HepG2 (cell line): ENCODE measurements around the gene ZNRF3. TPM values are rescaled to one million over a fixed set of nuclear protein-coding genes. Genes with fewer than 3 reads are reported as not detected.

Source experiments
- ADNP ChIP-seq: sonication (generic); formaldehyde crosslinking; IDR thresholded peaks from 2 replicates; pipeline ENCODE4 v1.4.0; 2020; ENCODE audit warnings: missing genetic modification reagents
- FLYWCH1 ChIP-seq: sonication (generic); formaldehyde crosslinking; IDR thresholded peaks from 2 replicates; pipeline ENCODE4 v1.8.1; 2023; ENCODE audit warnings: mild to moderate bottlenecking, missing genetic modification reagents
- FOXK1 ChIP-seq: sonication (generic); formaldehyde crosslinking; IDR thresholded peaks from 2 replicates; pipeline ENCODE4 v1.4.0; 2020; ENCODE audit warnings: low read depth, missing genetic modification reagents, borderline replicate concordance
- HIVEP1 ChIP-seq: sonication (generic); formaldehyde crosslinking; IDR thresholded peaks from 2 replicates; pipeline ENCODE4 v1.4.0; 2020; ENCODE audit warnings: mild to moderate bottlenecking, missing genetic modification reagents
- KAT8 ChIP-seq: IDR thresholded peaks from 2 replicates; pipeline ENCODE4 v1.6.1; 2016; ENCODE audit warnings: missing genetic modification reagents, missing compliant biosample characterization
- KDM2A ChIP-seq: sonication (generic); formaldehyde crosslinking; IDR thresholded peaks from 2 replicates; pipeline ENCODE4 v1.4.0; 2020; ENCODE audit warnings: low read depth, missing genetic modification reagents, borderline replicate concordance
- KLF6 ChIP-seq: IDR thresholded peaks from 2 replicates; pipeline ENCODE4 v1.8.0; 2016; ENCODE audit warnings: missing biosample characterization, missing genetic modification reagents
- RARG ChIP-seq: sonication (generic); formaldehyde crosslinking; IDR thresholded peaks from 2 replicates; pipeline ENCODE4 v1.4.0; 2020; ENCODE audit warnings: low read depth, mild to moderate bottlenecking, missing genetic modification reagents
- RXRB ChIP-seq: IDR thresholded peaks from 2 replicates; pipeline ENCODE4 v1.6.1; 2016; ENCODE audit warnings: borderline replicate concordance, missing genetic modification reagents, missing compliant biosample characterization
- SAFB2 ChIP-seq: sonication (generic); formaldehyde crosslinking; IDR thresholded peaks from 2 replicates; pipeline ENCODE4 v1.5.1; 2020; ENCODE audit warnings: missing genetic modification reagents, low read depth, mild to moderate bottlenecking, borderline replicate concordance
- SIX1 ChIP-seq: sonication (generic); formaldehyde crosslinking; IDR thresholded peaks from 2 replicates; pipeline ENCODE4 v1.4.0; 2020; ENCODE audit warnings: missing genetic modification reagents, borderline replicate concordance
- SOX5 ChIP-seq: IDR thresholded peaks from 2 replicates; pipeline ENCODE4 v1.6.1; 2016; ENCODE audit warnings: borderline replicate concordance
- ZNF224 ChIP-seq: sonication (generic); formaldehyde crosslinking; IDR thresholded peaks from 2 replicates; pipeline ENCODE4 v1.5.0; 2020; ENCODE audit warnings: mild to moderate bottlenecking, missing genetic modification reagents
- ZNF331 ChIP-seq: sonication (generic); formaldehyde crosslinking; IDR thresholded peaks from 2 replicates; pipeline ENCODE4 v1.4.0; 2020; ENCODE audit warnings: missing genetic modification reagents
- ZNF451 ChIP-seq: sonication (generic); formaldehyde crosslinking; IDR thresholded peaks from 2 replicates; pipeline ENCODE4 v1.5.0; 2020; ENCODE audit warnings: mild to moderate bottlenecking, missing genetic modification reagents
- ZNF556 ChIP-seq: sonication (generic); formaldehyde crosslinking; IDR thresholded peaks from 2 replicates; pipeline ENCODE4 v1.4.0; 2020; ENCODE audit warnings: mild to moderate bottlenecking, missing genetic modification reagents, borderline replicate concordance
- ZNF782 ChIP-seq: sonication (generic); formaldehyde crosslinking; IDR thresholded peaks from 2 replicates; pipeline ENCODE4 v1.4.0; 2020; ENCODE audit warnings: missing genetic modification reagents, mild to moderate bottlenecking, borderline replicate concordance
- polyA plus RNA-seq, 8 experiments: library from polyadenylated mRNA; depleted of rRNA in 3 of 8; stranded (reverse) in 7 of 8; unstranded in 1 of 8; fragments of >200 nt; fragmentation: Illumina TruSeq in 4 of 8; extraction: Trizol in 4 of 8; gene quantifications; 2 replicates each; pipeline versions ENCODE4 v1.2.1 to v1.2.3, GENCODE V29; 2011 to 2016; ENCODE audit warnings: low read depth in 4 of 8, missing spikeins in 1 of 8, mixed read lengths in 1 of 8; ENCODE audit not compliant: insufficient read depth in 1 of 8
- total RNA-seq, 5 experiments: library from RNA; depleted of rRNA; stranded (reverse); fragments of >200 nt; fragmentation: Illumina TruSeq; extraction: Trizol; gene quantifications; 2 replicates each; pipeline ENCODE4 v1.2.3, GENCODE V29; 2016; ENCODE audit warnings: low read depth in 1 of 5
- TF ChIP-seq, protein P1 (sequence below): sonication (generic); formaldehyde crosslinking; IDR thresholded peaks from 2 replicates; pipeline ENCODE4 v1.5.0; 2020; ENCODE audit warnings: missing genetic modification reagents
- TF ChIP-seq, protein P2 (sequence below): sonication (generic); formaldehyde crosslinking; IDR thresholded peaks from 2 replicates; pipeline ENCODE4 v1.8.0; 2022; ENCODE audit warnings: missing genetic modification reagents, mild to moderate bottlenecking, moderate library complexity, borderline replicate concordance
- TF ChIP-seq, protein P3 (sequence below): IDR thresholded peaks from 2 replicates; pipeline ENCODE4 v1.6.1; 2016
- TF ChIP-seq, protein P4 (sequence below): sonication (generic); formaldehyde crosslinking; IDR thresholded peaks from 2 replicates; pipeline ENCODE4 v1.5.0; 2020; ENCODE audit warnings: mild to moderate bottlenecking, missing genetic modification reagents, borderline replicate concordance

Gene ZNRF3
- total and polyA plus RNA-seq, 2 of the 13 experiments (the other 11 are each of a cell fraction or from before 2014, with no cell fraction given), result 20.3 to 36.7 TPM

DNA sequence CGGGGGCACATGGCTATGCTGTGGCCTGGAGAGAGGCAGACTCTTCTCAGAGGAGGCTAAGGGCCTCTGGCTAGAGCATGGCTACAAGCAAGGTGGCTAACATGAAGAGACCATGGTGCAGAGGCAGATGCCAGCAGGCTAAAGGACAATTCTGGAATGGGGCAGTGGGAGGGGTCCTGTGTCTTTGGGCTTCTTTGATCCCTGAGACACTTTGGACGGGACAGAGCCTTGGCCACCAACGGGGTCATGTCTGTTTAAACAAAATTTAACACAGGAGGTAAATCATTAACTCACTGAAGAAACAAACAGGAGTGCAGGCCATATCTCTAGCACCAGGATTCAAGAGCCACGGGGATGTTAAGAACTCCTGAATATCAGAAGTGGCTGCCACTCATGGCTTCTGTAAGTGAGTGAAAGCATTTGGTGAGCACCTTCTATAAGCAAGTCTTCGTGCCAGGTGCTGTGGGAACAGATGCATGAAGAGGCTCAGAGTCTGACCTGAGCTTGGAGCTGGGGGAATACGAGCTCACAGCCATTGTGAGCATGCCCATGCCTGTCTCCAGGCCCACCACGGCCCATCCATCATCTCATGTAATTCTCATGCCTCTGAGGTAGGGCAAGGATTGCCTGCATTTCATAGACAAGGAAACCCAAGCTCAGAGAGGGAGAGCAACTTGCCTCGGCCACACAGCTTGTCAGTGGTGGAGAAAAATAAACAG is 18.3 kb upstream of the ZNRF3 start (continued):
- TF ChIP-seq, protein P1, sequence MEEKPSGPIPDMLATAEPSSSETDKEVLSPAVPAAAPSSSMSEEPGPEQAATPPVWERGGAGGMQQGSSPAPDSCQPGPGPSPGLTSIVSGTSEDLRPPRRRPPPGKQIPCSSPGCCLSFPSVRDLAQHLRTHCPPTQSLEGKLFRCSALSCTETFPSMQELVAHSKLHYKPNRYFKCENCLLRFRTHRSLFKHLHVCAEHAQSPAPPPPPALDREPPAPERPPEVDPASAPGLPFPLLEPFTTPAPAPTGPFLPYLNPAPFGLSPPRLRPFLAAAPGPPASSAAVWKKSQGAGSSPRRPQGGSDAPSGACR (CRISPR knock-in tag), result no peak
- TF ChIP-seq ZNF451 (CRISPR knock-in tag), result no peak
- 0 out of 2 replicates have a peak, but pooled peaks have one; percentile 59 for TF ChIP-seq RARG
- peak; percentile 93 for TF ChIP-seq SOX5
- peak; percentile 56; the same call in 1 of the 2 replicates for TF ChIP-seq ZNF556 (CRISPR knock-in tag)
- peak; percentile 45; the same call in 1 of the 2 replicates for TF ChIP-seq KAT8 (CRISPR knock-in tag)
- TF ChIP-seq ZNF782 (CRISPR knock-in tag), result peak; percentile 21; the same call in 1 of the 2 replicates
- peak; percentile 45; the same call in 1 of the 2 replicates for TF ChIP-seq FOXK1 (CRISPR knock-in tag)
- TF ChIP-seq ZNF224, result peak; percentile 75
- peak; percentile 89 for TF ChIP-seq RXRB (CRISPR knock-in tag)
- 0 out of 2 replicates have a peak, but pooled peaks have one; percentile 48 for TF ChIP-seq SAFB2 (CRISPR knock-in tag)
- TF ChIP-seq ADNP (CRISPR knock-in tag), result no peak
- no peak for TF ChIP-seq FLYWCH1 (CRISPR knock-in tag)
- TF ChIP-seq, protein P2, sequence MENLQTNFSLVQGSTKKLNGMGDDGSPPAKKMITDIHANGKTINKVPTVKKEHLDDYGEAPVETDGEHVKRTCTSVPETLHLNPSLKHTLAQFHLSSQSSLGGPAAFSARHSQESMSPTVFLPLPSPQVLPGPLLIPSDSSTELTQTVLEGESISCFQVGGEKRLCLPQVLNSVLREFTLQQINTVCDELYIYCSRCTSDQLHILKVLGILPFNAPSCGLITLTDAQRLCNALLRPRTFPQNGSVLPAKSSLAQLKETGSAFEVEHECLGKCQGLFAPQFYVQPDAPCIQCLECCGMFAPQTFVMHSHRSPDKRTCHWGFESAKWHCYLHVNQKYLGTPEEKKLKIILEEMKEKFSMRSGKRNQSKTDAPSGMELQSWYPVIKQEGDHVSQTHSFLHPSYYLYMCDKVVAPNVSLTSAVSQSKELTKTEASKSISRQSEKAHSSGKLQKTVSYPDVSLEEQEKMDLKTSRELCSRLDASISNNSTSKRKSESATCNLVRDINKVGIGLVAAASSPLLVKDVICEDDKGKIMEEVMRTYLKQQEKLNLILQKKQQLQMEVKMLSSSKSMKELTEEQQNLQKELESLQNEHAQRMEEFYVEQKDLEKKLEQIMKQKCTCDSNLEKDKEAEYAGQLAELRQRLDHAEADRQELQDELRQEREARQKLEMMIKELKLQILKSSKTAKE, result peak; percentile 68; the same call in 1 of the 2 replicates
- peak; percentile 65; the same call in 1 of the 2 replicates for TF ChIP-seq SIX1
- no peak; the same call in none of the 2 replicates for TF ChIP-seq KDM2A
- TF ChIP-seq HIVEP1 (CRISPR knock-in tag), result peak; percentile 15; the same call in 1 of the 2 replicates
- peak; percentile 71; the same call in 1 of the 2 replicates for TF ChIP-seq KLF6 (CRISPR knock-in tag)
- peak; percentile 24; the same call in 1 of the 2 replicates for TF ChIP-seq ZNF331 (CRISPR knock-in tag)
- TF ChIP-seq, protein P3, sequence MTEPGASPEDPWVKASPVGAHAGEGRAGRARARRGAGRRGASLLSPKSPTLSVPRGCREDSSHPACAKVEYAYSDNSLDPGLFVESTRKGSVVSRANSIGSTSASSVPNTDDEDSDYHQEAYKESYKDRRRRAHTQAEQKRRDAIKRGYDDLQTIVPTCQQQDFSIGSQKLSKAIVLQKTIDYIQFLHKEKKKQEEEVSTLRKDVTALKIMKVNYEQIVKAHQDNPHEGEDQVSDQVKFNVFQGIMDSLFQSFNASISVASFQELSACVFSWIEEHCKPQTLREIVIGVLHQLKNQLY (CRISPR knock-in tag), result peak; percentile 44; the same call in 1 of the 2 replicates
- TF ChIP-seq, protein P4, sequence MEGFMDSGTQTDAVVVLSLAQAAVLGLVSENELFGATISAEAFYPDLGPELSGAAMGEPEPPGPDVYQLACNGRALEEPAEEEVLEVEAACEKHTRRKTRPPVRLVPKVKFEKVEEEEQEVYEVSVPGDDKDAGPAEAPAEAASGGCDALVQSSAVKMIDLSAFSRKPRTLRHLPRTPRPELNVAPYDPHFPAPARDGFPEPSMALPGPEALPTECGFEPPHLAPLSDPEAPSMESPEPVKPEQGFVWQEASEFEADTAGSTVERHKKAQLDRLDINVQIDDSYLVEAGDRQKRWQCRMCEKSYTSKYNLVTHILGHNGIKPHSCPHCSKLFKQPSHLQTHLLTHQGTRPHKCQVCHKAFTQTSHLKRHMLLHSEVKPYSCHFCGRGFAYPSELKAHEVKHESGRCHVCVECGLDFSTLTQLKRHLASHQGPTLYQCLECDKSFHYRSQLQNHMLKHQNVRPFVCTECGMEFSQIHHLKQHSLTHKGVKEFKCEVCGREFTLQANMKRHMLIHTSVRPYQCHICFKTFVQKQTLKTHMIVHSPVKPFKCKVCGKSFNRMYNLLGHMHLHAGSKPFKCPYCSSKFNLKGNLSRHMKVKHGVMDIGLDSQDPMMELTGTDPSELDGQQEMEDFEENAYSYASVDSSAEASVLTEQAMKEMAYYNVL, result peak; percentile 43; the same call in 1 of the 2 replicates
